ENCODE measurements around the gene RNU6-8.

RNU6-8 gene

GRCh38 chr14:32202998-32203882 lies at the start of gene RNU6-8:
TSS of gene RNU6-8 (minus strand) at chr14:32203269.
- DNase-seq (ENCODE audit: extremely low read depth in 1 of 2, low read depth in 1 of 2), result peak; percentile 59 to 80

GRCh38 chr14:32252030-32252670 lies 49.1 kb upstream of the RNU6-8 start:
- peak in 1 of 2 donors; percentile 11 for DNase-seq (ENCODE audit: extremely low read depth in 1 of 2, low read depth in 1 of 2)

- no peak for DNase-seq (ENCODE audit: extremely low read depth in 1 of 2, low read depth in 1 of 2)
Observed at GRCh38 chr14:32251530-32251929, 48.5 kb upstream of the RNU6-8 start.

- DNase-seq (ENCODE audit: extremely low read depth in 1 of 2, low read depth in 1 of 2), result no peak
Observed at GRCh38 chr14:32250681-32251080, 47.6 kb upstream of the RNU6-8 start.

GRCh38 chr14:32249780-32250179 lies 46.7 kb upstream of the RNU6-8 start:
- no peak for DNase-seq (ENCODE audit: extremely low read depth in 1 of 2, low read depth in 1 of 2)

GRCh38 chr14:32249371-32249770 lies 46.3 kb upstream of the RNU6-8 start:
- DNase-seq (ENCODE audit: extremely low read depth in 1 of 2, low read depth in 1 of 2), result no peak

GRCh38 chr14:32246751-32247150 lies 43.7 kb upstream of the RNU6-8 start:
- no peak for DNase-seq (ENCODE audit: extremely low read depth in 1 of 2, low read depth in 1 of 2)

- DNase-seq (ENCODE audit: extremely low read depth in 1 of 2, low read depth in 1 of 2), result no peak
Observed at GRCh38 chr14:32244404-32244803, 41.3 kb upstream of the RNU6-8 start.

- DNase-seq (ENCODE audit: extremely low read depth in 1 of 2, low read depth in 1 of 2), result no peak
Observed at GRCh38 chr14:32233260-32233659, 30.2 kb upstream of the RNU6-8 start.

GRCh38 chr14:32232481-32232880 lies 29.4 kb upstream of the RNU6-8 start:
- DNase-seq (ENCODE audit: extremely low read depth in 1 of 2, low read depth in 1 of 2), result no peak

- DNase-seq (ENCODE audit: extremely low read depth in 1 of 2, low read depth in 1 of 2), result no peak
Observed at GRCh38 chr14:32230695-32231280, 27.7 kb upstream of the RNU6-8 start.

GRCh38 chr14:32230181-32230580 lies 27.1 kb upstream of the RNU6-8 start:
- DNase-seq (ENCODE audit: extremely low read depth in 1 of 2, low read depth in 1 of 2), result no peak

- DNase-seq (ENCODE audit: extremely low read depth in 1 of 2, low read depth in 1 of 2), result no peak
Observed at GRCh38 chr14:32226056-32226455, 23.0 kb upstream of the RNU6-8 start.

- no peak for DNase-seq (ENCODE audit: extremely low read depth in 1 of 2, low read depth in 1 of 2)
Observed at GRCh38 chr14:32225378-32225920, 22.4 kb upstream of the RNU6-8 start.

- no peak for DNase-seq (ENCODE audit: extremely low read depth in 1 of 2, low read depth in 1 of 2)
Observed at GRCh38 chr14:32224737-32225377, 21.8 kb upstream of the RNU6-8 start.

- no peak for DNase-seq (ENCODE audit: extremely low read depth in 1 of 2, low read depth in 1 of 2)
Observed at GRCh38 chr14:32217301-32217700, 14.2 kb upstream of the RNU6-8 start.

GRCh38 chr14:32212833-32213232 lies 9.8 kb upstream of the RNU6-8 start:
- no peak for DNase-seq (ENCODE audit: extremely low read depth in 1 of 2, low read depth in 1 of 2)

GRCh38 chr14:32211068-32211404 lies 8.0 kb upstream of the RNU6-8 start:
- no peak for DNase-seq (ENCODE audit: extremely low read depth in 1 of 2, low read depth in 1 of 2)

GRCh38 chr14:32209471-32209870 lies 6.4 kb upstream of the RNU6-8 start:
- no peak for DNase-seq (ENCODE audit: extremely low read depth in 1 of 2, low read depth in 1 of 2)

GRCh38 chr14:32208490-32208889 lies 5.4 kb upstream of the RNU6-8 start:
- no peak for DNase-seq (ENCODE audit: extremely low read depth in 1 of 2, low read depth in 1 of 2)

- DNase-seq (ENCODE audit: extremely low read depth in 1 of 2, low read depth in 1 of 2), result no peak
Observed at GRCh38 chr14:32206552-32206951, 3.5 kb upstream of the RNU6-8 start.
